HCT116 (cell line): ENCODE results near the gene NAA35. TPM values are rescaled to one million over a fixed set of nuclear protein-coding genes. Genes with fewer than 3 reads are reported as not detected.

Source experiments
- ATAC-seq: fragments of 200-7000 bp; cut with Tn5 transposase; 2 replicates; pipeline ENCODE4 v1.9.1; 2020; ENCODE audit warnings: mild to moderate bottlenecking, moderate library complexity
- BruUV-seq: library from RNA; stranded (reverse); fragments of 400-500 nt; replicated peaks from 2 replicates; lab custom pipeline; 2021; lab: Mats Ljungman, UMichigan
- CTCF ChIA-PET: fragments of 300-600 bp; sonication (Branson Sonifier 250); formaldehyde crosslinking; loops from one replicate; lab custom pipeline; 2021; ENCODE audit warnings: antibody characterized with exemption; lab: Charles Lee
- POLR2A ChIA-PET: fragments of 300-600, 350-600 bp; sonication (Branson Sonifier 250); formaldehyde crosslinking; loops from one replicate; lab custom pipeline; 2021; ENCODE audit warnings: antibody characterized with exemption; lab: Charles Lee
- RAD21 ChIA-PET, 2 experiments: fragments of 300-600 bp; sonication (Branson Sonifier 250); formaldehyde crosslinking; loops; one replicate each; lab custom pipeline; 2023; ENCODE audit warnings: low total read pairs in 2 of 2; ENCODE audit not compliant: uncharacterized antibody in 2 of 2, unreplicated experiment in 2 of 2, low non-redundant PET in 1 of 2; lab: Charles Lee
- DNase-seq: peaks from one replicate; pipeline ENCODE4 v3.0.0-alpha.2; 2010; ENCODE audit warnings: low read depth, low spot score
- H2AFZ ChIP-seq: fragments of 200-600 bp; shearing (Covaris generic), sonication (generic); 2 replicates; pipeline ENCODE4 v1.6.1; 2017; ENCODE audit warnings: low read depth, mixed run types, mixed read lengths, antibody characterized with exemption, low read length; ENCODE audit not compliant: poor library complexity, severe bottlenecking
- H3K27ac ChIP-seq: 2 replicates; pipeline ENCODE4 v1.5.1; 2012; ENCODE audit warnings: low read depth, low read length
- H3K27me3 ChIP-seq: fragments of 200-600 bp; sonication (generic); 2 replicates; pipeline ENCODE4 v1.6.1; 2016; ENCODE audit warnings: mixed run types, low read length, mixed read lengths; ENCODE audit not compliant: insufficient read depth
- H3K36me3 ChIP-seq, 2 experiments: fragments of 200-500 bp in 1 of 2; fragments of 200-600 bp in 1 of 2; sonication (Bioruptor generic) in 1 of 2; sonication (generic) in 1 of 2; 2 replicates each; pipeline versions ENCODE4 v1.5.1 to v1.6.1; 2014 to 2016; ENCODE audit warnings: low read length in 2 of 2, inconsistent platforms in 1 of 2, mixed read lengths in 1 of 2, mixed run types in 1 of 2; ENCODE audit not compliant: insufficient read depth in 2 of 2, control insufficient read depth in 1 of 2
- H3K4me1 ChIP-seq, 2 experiments: fragments of 200-600 bp in 1 of 2; sonication (generic) in 1 of 2; 2 replicates each; pipeline versions ENCODE4 v1.5.1 to v1.6.1; 2012 to 2017; ENCODE audit warnings: low read length in 2 of 2, inconsistent platforms in 1 of 2, mild to moderate bottlenecking in 1 of 2, mixed read lengths in 1 of 2, mixed run types in 1 of 2, moderate library complexity in 1 of 2; ENCODE audit not compliant: insufficient read depth in 2 of 2, control insufficient read depth in 1 of 2
- H3K4me2 ChIP-seq: fragments of 200-600 bp; sonication (generic); 2 replicates; pipeline ENCODE4 v1.6.1; 2017; ENCODE audit warnings: mixed run types, low read length, mixed read lengths
- H3K4me3 ChIP-seq, 2 experiments: fragments of 200-600 bp in 1 of 2; sonication (generic) in 1 of 2; replicated peaks in 1 of 2; 2 replicates each; pipeline ENCODE4 v1.5.1; 2011 to 2016; ENCODE audit warnings: low read length in 2 of 2, control low read depth in 1 of 2, low read depth in 1 of 2, mild to moderate bottlenecking in 1 of 2, mixed read lengths in 1 of 2, mixed run types in 1 of 2
- H3K79me2 ChIP-seq: fragments of 200-600 bp; sonication (generic); 2 replicates; pipeline ENCODE4 v1.6.1; 2017; ENCODE audit warnings: mild to moderate bottlenecking, mixed run types, low read length, moderate library complexity, mixed read lengths; ENCODE audit not compliant: insufficient read depth
- H3K9ac ChIP-seq: fragments of 200-600 bp; sonication (generic); 2 replicates; pipeline ENCODE4 v1.6.1; 2016; ENCODE audit warnings: low read length, mixed read lengths
- H3K9me2 ChIP-seq: fragments of 200-600 bp; sonication (generic), shearing (Covaris generic); 2 replicates; pipeline ENCODE4 v1.6.1; 2017; ENCODE audit warnings: mixed run types, mild to moderate bottlenecking, moderate library complexity; ENCODE audit not compliant: insufficient read depth
- H3K9me3 ChIP-seq, 2 experiments: fragments of 200-500 bp in 1 of 2; fragments of 200-600 bp in 1 of 2; sonication (Bioruptor generic) in 1 of 2; sonication (generic) in 1 of 2; 2 replicates each; pipeline ENCODE4 v1.6.1; 2014 to 2017; ENCODE audit warnings: low read length in 2 of 2, mixed read lengths in 2 of 2, inconsistent platforms in 1 of 2, low read depth in 1 of 2, mild to moderate bottlenecking in 1 of 2, mixed run types in 1 of 2, moderate library complexity in 1 of 2; ENCODE audit not compliant: control insufficient read depth in 1 of 2, insufficient read depth in 1 of 2
- H4K20me1 ChIP-seq: fragments of 200-600 bp; sonication (generic), shearing (Covaris generic); 2 replicates; pipeline ENCODE4 v1.6.1; 2017; ENCODE audit warnings: mixed run types, mild to moderate bottlenecking, moderate library complexity; ENCODE audit not compliant: insufficient read depth
- CBX3 ChIP-seq: IDR thresholded peaks from 2 replicates; pipeline ENCODE4 v1.6.1; 2012; ENCODE audit warnings: low read depth
- CEBPB ChIP-seq: IDR thresholded peaks from 2 replicates; pipeline ENCODE4 v1.6.1; 2012; ENCODE audit warnings: low read depth
- CTCF ChIP-seq, 3 experiments: fragments of 200-600 bp in 1 of 3; sonication (generic) in 1 of 3; IDR thresholded peaks in 2 of 3; conservative IDR thresholded peaks in 1 of 3; 2 replicates each; pipeline ENCODE4 v1.5.1; 2012 to 2017; ENCODE audit warnings: low read depth in 2 of 3, low read length in 2 of 3, antibody characterized with exemption in 1 of 3, borderline replicate concordance in 1 of 3, control low read depth in 1 of 3, mild to moderate bottlenecking in 1 of 3, mixed read lengths in 1 of 3, mixed run types in 1 of 3, moderate library complexity in 1 of 3; ENCODE audit not compliant: insufficient read depth in 1 of 3
- EGR1 ChIP-seq: IDR thresholded peaks from 2 replicates; pipeline ENCODE4 v1.6.1; 2012; ENCODE audit warnings: low read depth
- ELF1 ChIP-seq: IDR thresholded peaks from 2 replicates; pipeline ENCODE4 v1.6.1; 2012; ENCODE audit warnings: low read depth, borderline replicate concordance
- EZH2phosphoT487 ChIP-seq: fragments of 200-600 bp; IDR thresholded peaks from 2 replicates; pipeline ENCODE4 v1.6.1; 2018; ENCODE audit warnings: antibody characterized with exemption, borderline replicate concordance
- JUND ChIP-seq: IDR thresholded peaks from 2 replicates; pipeline ENCODE4 v1.6.1; 2012
- RAD21 ChIP-seq: IDR thresholded peaks from 2 replicates; pipeline ENCODE4 v1.6.1; 2012; ENCODE audit warnings: low read depth, mild to moderate bottlenecking
- REST ChIP-seq: IDR thresholded peaks from 2 replicates; pipeline ENCODE4 v1.6.1; 2012; ENCODE audit warnings: low read depth
- SIN3A ChIP-seq: IDR thresholded peaks from 2 replicates; pipeline ENCODE4 v1.6.1; 2012; ENCODE audit warnings: low read depth
- SP1 ChIP-seq: IDR thresholded peaks from 2 replicates; pipeline ENCODE4 v1.6.1; 2012; ENCODE audit warnings: low read depth
- TCF7L2 ChIP-seq: IDR thresholded peaks from 2 replicates; pipeline ENCODE4 v1.7.0; 2011; ENCODE audit warnings: borderline replicate concordance, inconsistent platforms; ENCODE audit not compliant: insufficient read depth, insufficient read length; ENCODE audit errors: extremely low read depth
- ZBTB33 ChIP-seq: IDR thresholded peaks from 2 replicates; pipeline ENCODE4 v1.6.1; 2011; ENCODE audit warnings: mild to moderate bottlenecking, low read length, moderate library complexity; ENCODE audit not compliant: insufficient replicate concordance; ENCODE audit errors: extremely low read depth
- ZFX ChIP-seq: fragments of 450-650 bp; IDR thresholded peaks from 2 replicates; pipeline ENCODE4 v1.6.1; 2017
- intact Hi-C: fragments of 100-400 bp; cut with micrococcal nuclease; formaldehyde crosslinking; loops from 2 replicates; pipeline ENCODE4 v1.10.0; 2022
- total RNA-seq: library from RNA; stranded (reverse); gene quantifications from one replicate; pipeline ENCODE4 v1.2.1, GENCODE V29; 2021; ENCODE audit not compliant: unreplicated experiment

NAA35 gene
- total RNA-seq, 1 experiment from 2014 or later = 37.0 TPM

GRCh38 chr9:86020731-86021130 lies 79.8 kb downstream of the NAA35 start:
- H3K9me3 ChIP-seq = no peaks in the 10 kb centered on the region
- H3K4me3 ChIP-seq = no peak overlapping the region
- ATAC-seq = no peak
- H3K27me3 ChIP-seq = no peaks in the 10 kb centered on the region
- no peak overlapping the region for H2AFZ ChIP-seq
- no peaks in the 10 kb centered on the region for H3K79me2 ChIP-seq
- H3K9ac ChIP-seq = no peak overlapping the region
- no peak for TF ChIP-seq CTCF (IDR thresholded peaks at IDR 0.05 in 2 of 3, conservative IDR thresholded peaks at IDR 0.05 in 1 of 3; ENCODE audit: borderline replicate concordance in 1 of 3, insufficient read depth in 1 of 3, low read depth in 2 of 3, low read length in 2 of 3)
- TF ChIP-seq TCF7L2 = no peak
- TF ChIP-seq EZH2phosphoT487 = no peak
- TF ChIP-seq SP1 = no peak
- TF ChIP-seq JUND = no peak
- TF ChIP-seq RAD21 = no peak
- TF ChIP-seq ELF1 = no peak
- no peak for TF ChIP-seq ZBTB33
- TF ChIP-seq CEBPB = no peak
- TF ChIP-seq SIN3A = no peak
- no peak for TF ChIP-seq REST
- no peak for TF ChIP-seq ZFX
- no peak for TF ChIP-seq CBX3
- no peak for TF ChIP-seq EGR1
- no peak overlapping the region for H3K4me2 ChIP-seq
- no peaks in the 10 kb centered on the region for H4K20me1 ChIP-seq
- H3K36me3 ChIP-seq = peaks cover 32 to 43% of the 10 kb centered on the region in 2 experiments
- intact Hi-C loops = no loop called here
- DNase-seq = no peak
- ChIA-PET RAD21 (no interaction called here), POLR2A (no interaction called here), CTCF (no interaction called here)
- no TSS peak for BruUV-seq
- no peaks in the 10 kb centered on the region for H3K9me2 ChIP-seq
- no peak overlapping the region for H3K27ac ChIP-seq
- no peaks in the 10 kb centered on the region for H3K4me1 ChIP-seq
